GM18870 (cell line): Measurements from ENCODE around the gene RBBP4.
A peak's percentile ranks its signal among the peaks of the same experiment; 100 is the strongest.
"Not testable (repeated sequence)": the region's sequence is repeated elsewhere in the genome, so short reads cannot be mapped to it uniquely, and the experiment has no call there.

Source experiments
- ATAC-seq: cut with Tn5 transposase; IDR thresholded peaks from one replicate; pipeline ENCODE4 v1.9.1; 2021; ENCODE audit warnings: moderate library complexity; ENCODE audit not compliant: unreplicated experiment

Gene RBBP4

DNA sequence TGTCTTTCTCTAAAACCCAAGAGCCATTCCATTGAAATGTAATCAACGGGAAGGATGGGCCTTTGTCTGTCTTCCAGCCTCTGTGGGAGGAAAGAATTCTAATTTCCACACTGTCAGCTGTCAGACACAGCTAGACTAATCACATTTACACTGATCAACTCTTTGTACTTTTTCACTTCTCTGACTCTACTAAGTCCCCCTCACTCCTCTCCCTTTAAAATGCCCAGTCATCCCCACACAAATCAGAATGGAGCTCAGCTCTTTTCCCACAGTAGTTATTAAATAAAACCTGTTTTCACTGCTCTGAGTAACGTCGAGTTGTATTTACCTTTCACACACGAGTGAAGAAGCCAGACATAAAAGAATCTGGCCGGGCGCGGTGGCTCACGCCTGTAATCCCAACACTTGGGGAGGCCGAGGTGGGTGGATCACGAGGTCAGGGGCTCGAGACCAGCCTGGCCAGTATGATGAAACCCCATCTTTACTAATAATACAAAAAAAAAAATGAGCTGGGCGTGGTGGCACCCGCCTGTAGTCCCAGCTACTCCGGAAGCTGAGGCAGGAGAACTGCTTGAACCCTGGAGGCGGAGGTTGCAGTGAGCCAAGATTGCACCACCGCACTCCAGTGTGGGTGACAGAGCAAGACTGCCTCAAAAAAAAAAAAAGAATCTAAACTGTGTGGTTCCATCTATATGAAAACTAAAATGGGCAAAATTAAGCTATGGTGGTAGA is 13.9 kb upstream of the RBBP4 start:
- no peak for ATAC-seq

DNA sequence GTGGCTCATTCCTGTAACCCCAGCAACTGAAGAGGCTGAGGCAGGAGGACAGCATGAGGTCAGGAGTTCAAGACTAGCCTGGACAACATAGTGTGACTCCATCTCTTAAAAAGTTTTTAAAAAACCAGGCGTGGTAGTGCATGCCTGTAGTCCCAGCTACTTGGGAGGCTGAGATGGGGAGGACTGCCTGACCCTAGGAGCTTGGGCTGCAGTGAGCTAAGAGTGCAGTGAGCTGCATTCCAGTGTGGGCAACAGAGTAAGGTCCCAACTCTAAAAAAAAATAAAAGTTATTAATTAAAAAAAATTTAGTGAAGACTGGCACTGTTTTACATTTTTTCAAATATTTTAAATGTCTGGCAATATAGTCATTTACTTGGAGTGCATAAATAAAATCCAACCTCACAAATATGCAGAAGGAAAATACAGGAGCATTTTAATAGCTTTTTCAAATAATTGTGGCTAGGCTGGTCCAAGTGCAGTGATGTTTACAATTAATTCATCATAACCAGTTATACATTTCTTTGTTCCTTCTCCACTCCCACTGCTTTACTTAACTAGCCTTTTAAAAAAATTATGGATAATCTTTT is 11.4 kb upstream of the RBBP4 start:
- ATAC-seq, result no peak

DNA sequence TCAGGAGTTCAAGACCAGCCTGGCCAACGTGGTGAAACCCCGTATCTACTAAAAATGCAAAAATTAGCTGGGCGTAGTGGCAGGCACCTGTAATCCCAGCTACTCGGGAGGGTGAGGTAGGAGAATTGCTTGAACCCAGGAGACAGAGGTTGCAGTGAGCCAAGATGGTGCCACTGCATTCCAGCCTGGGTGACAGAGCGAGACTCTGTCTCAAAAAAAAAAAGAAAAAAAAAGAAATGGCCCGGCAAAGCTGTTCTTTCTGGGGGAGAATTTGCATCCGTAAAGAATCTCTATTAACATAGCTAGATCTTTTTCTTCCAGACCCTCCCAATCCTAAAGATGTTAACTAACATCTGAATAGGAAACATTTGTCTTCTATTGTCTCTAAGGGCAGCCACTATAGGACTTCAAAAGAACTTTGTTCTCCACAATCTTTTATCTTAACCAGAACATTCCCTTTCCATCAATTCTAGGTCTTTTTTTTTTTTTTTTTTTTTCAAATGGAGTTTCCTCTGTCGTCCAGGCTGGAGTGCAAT is 8.6 kb upstream of the RBBP4 start:
- ATAC-seq, result not testable (repeated sequence)

DNA sequence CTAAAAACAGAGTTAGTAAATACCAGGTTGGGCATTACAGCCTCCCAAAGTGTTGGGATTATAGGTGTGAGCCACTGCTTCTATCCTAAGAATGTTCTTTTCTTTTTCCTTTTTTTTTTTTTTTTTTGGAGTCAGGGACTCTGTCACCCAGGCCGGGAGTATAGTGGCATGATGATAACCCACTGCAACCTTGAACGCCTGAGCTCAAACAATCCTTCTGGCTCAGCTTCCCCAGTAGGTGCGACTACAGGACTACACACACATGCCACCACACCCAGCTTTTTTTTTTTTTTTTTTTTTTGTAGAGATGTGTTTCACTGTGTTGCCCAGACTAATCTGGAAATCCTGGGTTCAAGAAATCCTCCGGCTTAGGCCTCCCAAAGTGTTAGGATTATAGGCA is 6.6 kb upstream of the RBBP4 start:
- ATAC-seq, result no peak

DNA sequence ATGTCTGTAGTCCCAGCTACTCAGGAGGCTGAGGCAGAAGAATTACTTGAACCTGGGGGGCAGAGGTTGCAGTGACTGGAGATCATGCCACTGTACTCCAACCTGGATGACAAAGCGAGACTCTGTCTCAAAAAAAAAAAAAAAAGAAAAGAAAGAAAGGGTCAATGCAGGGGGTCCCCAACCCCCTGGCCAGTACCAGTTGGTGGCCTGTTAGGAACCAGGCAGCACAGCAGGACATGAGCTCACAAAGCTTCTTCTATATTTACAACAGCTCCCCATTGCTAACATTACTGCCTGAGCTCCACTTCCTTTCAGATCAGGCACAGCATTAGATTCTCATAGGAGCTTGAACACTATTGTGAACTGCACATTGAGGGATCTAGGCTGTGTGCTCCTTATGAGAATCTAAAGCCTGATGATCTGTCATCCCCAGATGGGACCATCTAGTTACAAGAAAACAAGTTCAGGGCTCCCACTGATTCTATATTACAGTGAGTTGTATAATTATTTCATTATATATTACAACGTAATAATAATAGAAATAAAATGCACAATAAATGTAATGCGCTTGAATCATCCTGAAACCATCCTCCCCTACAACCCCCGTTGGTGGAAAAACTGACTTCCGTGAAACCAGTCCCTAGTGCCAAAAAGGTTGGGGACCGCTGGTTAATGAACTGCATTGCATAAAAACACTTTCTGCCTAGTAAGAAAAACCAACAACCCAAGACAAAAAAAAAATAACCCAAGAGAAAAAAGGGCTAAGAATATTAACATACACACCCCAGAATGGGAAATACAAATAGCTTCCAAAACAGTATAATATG is 3.5 kb upstream of the RBBP4 start:
- ATAC-seq, result no peak

DNA sequence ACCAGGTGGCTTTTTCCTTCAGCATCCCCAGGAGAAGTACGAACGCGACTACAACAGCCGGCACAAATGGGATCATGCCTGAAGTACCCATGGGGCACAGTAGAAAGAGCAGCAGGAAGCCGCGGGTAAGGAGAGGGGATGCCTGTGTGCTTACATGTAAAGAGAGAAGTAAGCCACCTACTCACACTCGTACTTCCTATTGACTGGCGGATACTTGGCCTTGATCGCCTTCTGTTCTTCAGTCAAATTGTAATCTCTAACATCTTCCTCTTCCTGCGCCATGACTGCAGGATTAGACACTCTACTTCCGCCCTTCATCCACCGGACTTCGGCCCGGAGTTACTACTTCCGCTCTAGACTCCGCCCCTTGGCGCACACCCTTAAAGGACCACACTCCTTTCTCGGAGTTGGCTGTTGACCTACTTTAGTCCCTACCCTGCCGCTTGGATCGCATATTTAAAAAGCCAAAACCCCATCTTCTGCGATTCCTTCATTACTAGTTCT is 708 bp upstream of the RBBP4 start, which contains the start of gene ZBTB8OS:
ZBTB8OS (minus strand) TSS at position 303 of the 504 bp plus-strand sequence; CDS start at position 282, 21 bp downstream.
- peak; percentile 63 for ATAC-seq

DNA sequence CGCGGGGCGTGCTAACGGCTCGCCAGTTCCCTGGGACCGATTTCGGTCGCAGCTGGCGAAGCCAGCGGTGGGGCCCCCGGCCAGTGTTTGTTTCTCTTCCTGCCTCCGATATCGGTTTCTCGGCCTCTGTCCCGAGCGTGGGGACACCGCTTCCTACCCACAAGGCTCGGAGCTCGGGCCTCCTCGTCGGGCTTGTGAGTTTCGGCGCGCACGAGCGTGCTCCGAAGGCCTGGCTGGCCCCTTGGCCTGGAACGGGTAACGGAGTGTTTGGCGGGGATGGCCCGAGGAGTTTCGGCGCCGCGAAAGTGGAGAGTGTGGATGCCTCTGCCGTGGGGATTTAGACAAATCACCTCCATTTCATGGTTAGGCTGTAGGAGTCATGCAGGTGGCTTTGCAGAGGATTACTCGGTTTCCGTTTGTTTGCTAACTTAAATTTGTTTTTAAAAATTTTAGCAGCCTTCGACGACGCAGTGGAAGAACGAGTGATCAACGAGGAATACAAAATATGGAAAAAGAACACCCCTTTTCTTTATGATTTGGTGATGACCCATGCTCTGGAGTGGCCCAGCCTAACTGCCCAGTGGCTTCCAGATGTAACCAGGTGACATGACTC is 559 bp downstream of the RBBP4 start:
- peak; percentile 26 for ATAC-seq

DNA sequence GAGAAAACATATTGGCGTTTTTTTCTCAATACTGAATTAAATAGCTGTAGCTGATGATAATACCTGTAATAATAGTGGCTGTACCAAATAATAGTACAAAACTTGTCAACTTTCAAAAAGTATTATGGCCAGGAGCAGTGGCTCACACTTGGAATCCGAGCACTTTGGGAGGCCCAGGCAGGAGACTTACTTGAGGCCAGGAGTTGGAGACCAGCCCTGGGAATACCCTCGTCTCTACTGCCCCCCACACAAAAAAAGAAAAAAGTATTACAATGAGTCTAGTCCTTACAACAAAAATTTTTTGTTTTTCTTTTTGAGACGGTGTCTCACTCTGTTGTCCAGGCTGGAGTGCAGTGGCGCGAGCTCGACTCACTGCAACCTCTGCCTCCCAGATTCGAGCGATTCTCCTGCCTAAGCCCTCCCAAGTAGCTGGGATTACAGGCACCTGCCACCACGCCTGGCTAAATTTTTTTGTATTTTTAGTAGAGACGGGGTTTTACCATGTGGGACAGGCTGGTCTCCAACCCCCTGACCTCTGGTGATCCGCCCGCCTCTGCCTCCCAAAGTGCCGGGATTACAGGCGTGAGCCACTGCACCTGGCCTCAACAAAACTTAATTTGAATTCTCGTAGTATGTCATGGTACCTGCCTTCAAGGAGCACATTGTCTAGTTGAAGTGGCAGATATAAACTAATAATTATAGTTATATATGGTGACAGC is 1.4 kb downstream of the RBBP4 start:
- ATAC-seq, result no peak

DNA sequence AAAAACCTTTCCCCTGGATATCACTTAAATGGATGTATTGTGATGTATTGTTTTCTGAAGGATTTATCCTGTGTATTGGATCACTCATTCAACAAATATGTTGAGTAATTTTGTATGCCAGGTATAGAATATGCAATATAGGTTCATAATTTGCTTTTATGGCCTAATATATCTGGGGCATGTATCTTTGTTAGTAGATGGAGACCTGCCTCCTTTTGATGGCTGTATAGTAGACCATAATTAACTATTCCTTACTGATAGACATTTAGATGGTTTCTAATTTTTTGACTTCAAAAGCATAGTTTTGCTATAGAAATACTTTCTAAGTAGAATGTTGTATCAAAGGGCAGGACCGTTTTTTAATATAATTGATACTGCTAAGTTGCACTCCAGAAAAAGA is 8.6 kb downstream of the RBBP4 start:
- no peak for ATAC-seq

DNA sequence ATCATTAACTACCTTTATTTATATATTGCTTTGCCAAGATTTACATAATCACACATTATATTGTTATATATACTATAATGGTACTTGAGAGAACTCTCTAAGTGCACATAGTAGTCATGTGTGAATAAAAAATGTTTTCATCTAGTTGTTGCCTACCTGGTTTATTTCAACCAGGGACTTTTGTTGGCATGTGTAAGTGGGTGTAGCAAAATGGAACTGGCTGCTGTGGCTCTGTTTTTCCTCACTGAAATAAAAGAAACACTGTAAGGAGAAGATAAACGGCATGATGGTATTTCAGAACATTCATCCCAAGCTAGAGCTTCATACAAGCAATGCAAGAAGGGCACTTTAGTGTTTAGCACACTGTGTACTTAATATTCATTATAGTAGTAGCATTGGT is 14.9 kb downstream of the RBBP4 start:
- ATAC-seq, result no peak

DNA sequence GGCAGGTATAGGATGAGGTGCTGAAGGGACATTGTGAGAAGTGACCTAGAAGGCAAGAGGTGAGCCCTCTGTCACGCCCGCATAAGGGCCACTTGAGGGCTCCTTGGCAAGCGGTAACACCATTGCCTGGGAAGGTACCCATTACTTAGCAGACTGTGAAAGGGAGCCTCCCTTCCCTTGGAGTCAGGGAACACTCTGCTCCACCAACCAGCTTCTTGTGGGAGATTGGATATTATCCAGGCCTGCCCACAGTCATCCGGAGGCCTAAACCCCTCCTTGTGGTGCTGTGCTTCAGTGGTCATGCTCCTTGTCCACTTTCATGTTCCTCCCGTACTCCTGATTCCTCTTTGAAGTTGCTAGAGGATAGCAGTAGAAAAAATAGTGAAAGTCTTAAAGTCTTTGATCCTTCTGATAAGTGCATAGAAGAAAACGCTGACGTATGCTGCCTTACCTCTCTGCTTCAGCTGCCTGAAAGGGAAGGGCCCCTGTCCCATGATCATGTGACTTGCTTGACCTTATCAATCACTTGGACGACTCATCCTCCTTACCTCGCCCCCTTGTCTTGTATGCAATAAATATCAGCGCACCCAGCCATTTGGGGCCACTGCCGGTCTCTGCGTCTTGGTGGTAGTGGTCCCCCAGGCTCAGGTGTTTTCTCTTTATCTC is 16.0 kb downstream of the RBBP4 start:
- ATAC-seq, result no peak

DNA sequence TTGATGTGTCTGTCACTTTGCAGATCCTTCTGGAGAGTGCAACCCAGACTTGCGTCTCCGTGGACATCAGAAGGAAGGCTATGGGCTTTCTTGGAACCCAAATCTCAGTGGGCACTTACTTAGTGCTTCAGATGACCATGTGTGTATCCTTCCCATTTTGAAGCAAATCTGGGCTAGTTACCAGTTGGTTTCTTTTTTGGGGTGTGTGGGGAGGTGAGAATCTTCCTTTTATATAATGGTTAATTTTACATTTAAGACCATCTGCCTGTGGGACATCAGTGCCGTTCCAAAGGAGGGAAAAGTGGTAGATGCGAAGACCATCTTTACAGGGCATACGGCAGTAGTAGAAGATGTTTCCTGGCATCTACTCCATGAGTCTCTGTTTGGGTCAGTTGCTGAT is 17.7 kb downstream of the RBBP4 start:
- ATAC-seq, result not testable (repeated sequence)

DNA sequence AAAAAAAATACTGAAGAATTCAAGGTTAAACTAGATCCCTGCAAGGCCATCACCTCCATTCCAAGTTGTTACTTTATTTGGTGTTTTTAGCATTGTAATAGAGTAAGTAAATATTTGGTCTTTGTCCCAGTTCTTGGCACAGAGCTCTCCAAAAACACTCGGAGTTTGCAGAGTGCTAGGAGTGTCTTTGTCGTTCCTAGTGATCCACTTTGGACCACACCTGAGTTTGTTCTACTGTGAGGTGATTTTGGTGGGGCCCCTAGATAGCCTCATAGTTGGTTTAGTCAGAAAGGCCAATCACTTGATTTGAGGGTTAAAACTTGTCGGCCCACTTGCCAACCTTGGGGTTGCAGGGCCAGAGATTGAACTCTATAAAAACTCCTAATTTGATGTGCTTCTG is 25.9 kb downstream of the RBBP4 start:
- ATAC-seq, result no peak

DNA sequence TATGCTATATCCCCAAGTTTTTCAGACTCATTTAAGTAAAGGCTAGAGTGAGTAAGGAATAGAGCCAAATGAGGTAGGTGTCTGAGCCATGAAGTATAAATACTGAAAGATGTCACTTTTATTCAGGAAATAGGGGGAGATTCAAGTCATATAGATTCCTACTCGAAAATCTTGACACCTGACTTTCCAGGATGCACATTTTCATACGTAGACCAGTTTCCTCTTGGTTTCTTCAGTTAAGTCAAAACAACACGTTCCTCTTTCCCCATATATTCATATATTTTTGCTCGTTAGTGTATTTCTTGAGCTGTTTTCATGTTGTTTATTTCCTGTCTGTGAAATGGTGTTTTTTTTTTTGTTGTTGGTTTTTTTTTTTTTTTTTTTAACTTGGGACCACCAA is 29.0 kb downstream of the RBBP4 start:
- ATAC-seq, result not testable (repeated sequence)

DNA sequence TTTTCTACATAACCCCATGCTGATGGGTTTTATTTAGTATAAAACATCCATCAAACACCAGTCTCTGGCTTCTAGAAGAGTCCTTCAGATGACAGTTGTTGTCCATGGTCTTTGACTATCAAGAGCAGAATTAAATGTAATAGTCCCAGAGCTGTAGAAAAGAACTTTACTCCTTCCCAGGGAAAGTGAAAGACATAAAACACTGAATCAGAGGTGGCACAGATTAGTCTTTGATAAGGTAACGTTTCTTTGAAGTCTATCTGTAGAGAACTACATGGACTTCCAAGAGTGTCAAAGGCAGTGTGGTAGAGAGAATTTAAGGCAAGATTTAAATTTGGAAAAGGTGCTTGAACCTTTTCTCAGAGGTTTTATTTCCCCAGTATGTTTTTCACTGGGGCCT is 29.6 kb downstream of the RBBP4 start:
- ATAC-seq, result no peak

DNA sequence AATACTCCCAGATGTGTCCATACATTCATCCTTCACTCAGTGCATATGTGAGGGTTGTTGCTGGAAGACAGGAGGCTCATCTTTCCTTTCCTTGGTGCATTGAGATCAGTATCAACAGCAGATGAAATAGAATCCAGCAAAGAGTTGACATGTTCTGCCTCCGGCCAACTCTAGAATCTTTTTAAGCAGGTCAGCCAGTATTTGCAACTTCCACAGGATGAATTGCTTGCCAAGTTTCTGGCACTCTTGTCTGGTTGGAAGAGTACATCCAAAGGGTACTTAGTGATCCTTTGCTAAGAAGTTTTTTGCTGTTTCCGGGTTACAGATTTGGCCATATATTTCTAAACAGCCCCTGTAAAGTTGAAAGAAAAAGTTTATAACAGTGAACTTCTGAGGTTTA is 30.5 kb downstream of the RBBP4 start:
- ATAC-seq, result no peak

DNA sequence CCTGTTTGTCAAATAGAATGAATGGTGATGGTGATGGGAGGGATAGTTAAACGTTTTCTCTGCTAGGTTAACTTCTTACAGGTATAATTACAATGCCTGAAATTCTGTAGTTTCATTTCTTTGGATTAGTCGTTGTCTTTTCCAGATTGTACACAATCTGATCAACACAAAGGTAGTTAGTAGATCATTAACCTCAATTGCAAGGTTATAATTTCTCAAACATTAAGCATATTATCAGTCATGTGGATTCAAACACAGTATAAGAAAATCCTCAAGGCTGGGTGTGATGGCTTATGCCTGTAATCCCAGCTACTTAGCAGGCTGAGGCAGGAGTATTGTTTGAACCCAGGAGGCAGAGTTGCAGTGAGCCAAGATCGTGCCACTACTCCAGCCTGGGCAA is 31.0 kb downstream of the RBBP4 start:
- ATAC-seq, result no peak

DNA sequence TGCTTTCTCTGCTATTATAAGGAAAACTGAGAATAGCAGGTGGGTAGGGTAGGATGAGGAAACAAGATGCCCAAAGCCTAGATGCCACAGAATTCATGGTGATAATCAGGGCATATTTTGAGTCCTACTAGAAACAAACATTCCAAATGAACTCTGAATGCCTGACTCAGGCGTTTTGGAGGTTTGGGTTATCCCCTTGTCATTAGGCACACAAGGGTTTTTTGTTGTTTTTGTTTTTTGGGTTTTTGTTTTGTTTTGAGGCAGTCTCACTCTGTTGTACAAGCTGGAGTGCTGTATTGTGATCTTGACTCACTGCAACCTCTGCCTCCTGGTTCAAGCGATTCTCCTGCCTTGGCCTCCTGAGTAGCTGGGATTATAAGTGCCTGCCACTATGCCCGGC is 32.4 kb downstream of the RBBP4 start:
- ATAC-seq, result no peak

DNA sequence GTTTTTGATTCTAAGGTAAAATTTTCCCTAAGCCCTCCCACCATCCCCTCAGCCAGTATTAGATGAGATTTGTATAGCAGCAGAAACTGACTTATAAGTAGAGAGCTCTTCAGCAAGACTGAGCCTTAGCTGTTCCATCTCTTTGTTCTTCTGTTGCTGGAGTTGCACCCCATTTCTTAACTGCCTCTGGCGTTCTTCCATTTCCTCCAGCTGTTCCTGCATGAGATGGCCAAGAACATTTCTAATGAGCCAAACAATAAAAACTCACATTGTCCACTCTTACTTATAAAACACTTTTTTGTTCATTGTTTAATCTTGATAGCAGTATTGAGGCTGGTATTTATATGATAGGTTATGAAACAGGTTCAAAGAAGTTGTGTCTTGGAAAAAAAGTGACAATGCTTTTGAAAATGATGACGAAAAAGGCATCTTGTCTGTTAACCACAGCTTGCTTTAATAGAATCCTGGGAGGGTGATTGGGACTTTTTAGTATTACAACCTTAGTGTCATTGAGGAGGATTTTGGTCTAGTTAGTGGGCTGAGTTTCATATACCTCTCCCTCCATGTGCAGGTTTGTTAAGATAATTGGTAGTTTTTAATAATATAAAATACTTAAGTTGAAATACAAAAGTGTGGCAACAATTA is 33.3 kb downstream of the RBBP4 start:
- ATAC-seq, result no peak
